Neural cell (in vitro differentiated cells): ENCODE data around the gene TCOF1.

Experiments used
- EP300 ChIP-seq: fragments of 450-650 bp; conservative IDR thresholded peaks from 2 replicates; pipeline ENCODE4 v1.6.1; 2014; ENCODE audit warnings: antibody characterized with exemption, mild to moderate bottlenecking, moderate library complexity; ENCODE audit not compliant: poor library complexity, severe bottlenecking
- MXI1 ChIP-seq: fragments of 450-650 bp; conservative IDR thresholded peaks from 2 replicates; pipeline ENCODE4 v1.6.1; 2014; ENCODE audit warnings: antibody characterized with exemption, mild to moderate bottlenecking; ENCODE audit not compliant: poor library complexity, severe bottlenecking
- TF ChIP-seq, protein P1 (sequence below): fragments of 450-650 bp; IDR thresholded peaks from 2 replicates; pipeline ENCODE4 v1.5.1; 2014; ENCODE audit warnings: antibody characterized with exemption, mild to moderate bottlenecking, moderate library complexity; ENCODE audit not compliant: poor library complexity, severe bottlenecking

DNA sequence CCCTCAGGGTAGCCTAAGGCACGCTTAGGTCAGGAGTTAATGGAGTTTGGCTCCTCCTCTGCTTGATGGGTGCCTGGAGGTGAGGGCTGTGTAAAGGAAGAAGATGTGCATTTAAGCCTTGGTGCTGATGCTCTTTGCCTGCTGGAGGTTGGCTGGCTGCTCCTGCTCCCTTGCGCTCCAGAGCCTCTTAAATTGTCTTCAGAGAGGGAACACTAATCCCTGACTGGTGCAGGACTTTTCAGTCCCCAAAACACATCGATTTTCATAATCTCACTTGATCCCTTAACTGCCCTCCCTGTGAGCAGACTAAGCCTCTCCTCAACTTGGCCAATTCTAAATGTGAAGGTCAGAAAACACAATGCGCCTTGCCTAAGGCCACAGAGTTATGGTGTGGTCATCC is 16.2 kb upstream of the TCOF1 start:
- TF ChIP-seq, protein P1, sequence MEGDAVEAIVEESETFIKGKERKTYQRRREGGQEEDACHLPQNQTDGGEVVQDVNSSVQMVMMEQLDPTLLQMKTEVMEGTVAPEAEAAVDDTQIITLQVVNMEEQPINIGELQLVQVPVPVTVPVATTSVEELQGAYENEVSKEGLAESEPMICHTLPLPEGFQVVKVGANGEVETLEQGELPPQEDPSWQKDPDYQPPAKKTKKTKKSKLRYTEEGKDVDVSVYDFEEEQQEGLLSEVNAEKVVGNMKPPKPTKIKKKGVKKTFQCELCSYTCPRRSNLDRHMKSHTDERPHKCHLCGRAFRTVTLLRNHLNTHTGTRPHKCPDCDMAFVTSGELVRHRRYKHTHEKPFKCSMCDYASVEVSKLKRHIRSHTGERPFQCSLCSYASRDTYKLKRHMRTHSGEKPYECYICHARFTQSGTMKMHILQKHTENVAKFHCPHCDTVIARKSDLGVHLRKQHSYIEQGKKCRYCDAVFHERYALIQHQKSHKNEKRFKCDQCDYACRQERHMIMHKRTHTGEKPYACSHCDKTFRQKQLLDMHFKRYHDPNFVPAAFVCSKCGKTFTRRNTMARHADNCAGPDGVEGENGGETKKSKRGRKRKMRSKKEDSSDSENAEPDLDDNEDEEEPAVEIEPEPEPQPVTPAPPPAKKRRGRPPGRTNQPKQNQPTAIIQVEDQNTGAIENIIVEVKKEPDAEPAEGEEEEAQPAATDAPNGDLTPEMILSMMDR, result no peak
- TF ChIP-seq MXI1 (no peak), EP300 (no peak)
